ENCODE results near the gene EFNA2. TPM values are rescaled to one million over a fixed set of nuclear protein-coding genes. Genes with fewer than 3 reads are reported as not detected.

The EFNA2 gene
- not detected in 2 replicates for total RNA-seq

DNA sequence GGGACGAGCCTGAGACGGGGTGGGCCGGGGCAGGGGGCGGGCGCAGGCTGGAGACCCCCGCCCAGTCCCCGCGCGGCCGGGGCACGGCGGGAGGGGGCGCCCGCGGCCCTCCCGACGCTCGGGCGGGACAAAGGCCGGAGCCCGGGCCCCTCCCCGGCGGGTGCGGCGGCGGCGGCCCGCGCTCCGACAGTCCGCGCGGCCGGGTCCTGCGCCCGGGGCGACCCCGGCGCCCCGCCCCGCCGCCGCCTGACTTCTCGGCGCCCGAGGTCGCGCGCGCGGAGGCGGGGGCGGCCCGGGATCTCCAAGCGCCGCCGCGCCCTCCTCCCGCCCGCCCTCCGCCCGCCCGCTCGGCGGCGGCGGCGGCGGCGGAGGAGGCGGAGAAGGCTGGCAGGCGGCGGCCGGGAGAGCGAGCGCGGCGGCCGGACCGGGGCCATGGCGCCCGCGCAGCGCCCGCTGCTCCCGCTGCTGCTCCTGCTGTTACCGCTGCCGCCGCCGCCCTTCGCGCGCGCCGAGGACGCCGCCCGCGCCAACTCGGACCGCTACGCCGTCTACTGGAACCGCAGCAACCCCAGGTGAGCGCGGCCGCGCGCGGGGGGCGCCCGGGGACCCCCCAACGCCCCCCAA is at the start of gene EFNA2:
TSS of gene EFNA2 (plus strand) at position 137 of the 624 bp plus-strand sequence. CDS start at position 433, 296 bp downstream.

DNA sequence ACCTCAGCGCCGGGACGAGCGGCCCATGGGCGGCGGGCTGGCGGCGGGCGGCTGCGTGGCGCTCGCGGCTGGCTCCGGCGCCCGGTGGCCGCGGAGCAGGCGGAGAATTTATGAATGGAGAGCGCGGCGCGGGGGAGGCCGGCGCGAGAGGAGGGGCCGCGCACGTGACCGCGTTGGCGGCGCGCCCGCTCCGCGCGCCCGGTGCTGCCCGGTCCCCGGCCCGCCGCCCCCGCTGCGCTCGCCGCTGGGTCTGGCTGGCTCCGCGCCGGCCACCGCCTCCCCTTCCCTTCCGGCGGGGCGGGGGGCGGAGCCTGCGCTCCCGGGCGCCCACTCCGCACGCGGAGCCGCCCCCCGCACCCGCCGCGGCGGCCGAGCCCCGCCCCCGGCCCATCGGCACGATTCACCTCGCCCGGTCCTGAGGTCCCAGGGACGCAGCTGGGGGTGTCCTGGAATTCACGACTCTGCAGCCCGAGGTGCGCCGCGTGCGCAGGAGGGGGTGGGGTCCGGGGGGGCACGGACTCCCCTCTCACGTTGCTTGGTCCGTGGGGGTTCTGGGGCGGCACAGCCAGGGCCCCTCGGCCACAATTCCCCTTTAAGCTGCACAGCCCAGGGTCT is 47.8 kb upstream of the EFNA2 start, which contains the start of gene CBARP:
TSS of gene CBARP (minus strand) at position 252 of the 615 bp plus-strand sequence. CDS start 1,905 bp downstream, outside the sequence.

DNA sequence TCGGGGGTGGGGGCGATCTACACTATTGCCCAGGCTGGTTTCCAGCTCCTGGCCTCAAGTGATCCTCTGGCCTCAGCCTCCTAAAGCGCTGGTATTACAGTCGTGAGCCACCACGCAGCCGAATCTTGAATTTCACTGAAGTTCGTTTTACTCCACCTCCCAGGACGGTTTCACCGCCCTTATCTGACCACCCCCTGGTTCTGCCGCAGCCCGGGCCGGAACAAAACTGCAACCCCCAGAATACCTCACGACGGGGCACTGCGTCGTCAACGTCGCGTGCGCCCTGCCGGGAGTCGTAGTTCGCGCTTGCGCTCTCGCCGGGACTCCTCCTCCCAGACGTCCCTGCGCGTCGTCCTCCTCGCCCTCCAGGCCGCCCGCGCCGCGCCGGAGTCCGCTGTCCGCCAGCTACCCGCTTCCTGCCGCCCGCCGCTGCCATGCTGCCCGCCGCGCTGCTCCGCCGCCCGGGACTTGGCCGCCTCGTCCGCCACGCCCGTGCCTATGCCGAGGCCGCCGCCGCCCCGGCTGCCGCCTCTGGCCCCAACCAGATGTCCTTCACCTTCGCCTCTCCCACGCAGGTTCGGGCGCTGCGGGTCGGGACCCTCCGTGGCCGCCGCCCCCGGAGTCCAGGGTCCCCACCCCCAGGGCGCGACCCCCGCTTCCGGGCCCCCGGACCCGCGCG is 44.1 kb upstream of the EFNA2 start, which contains the start of gene ATP5F1D:
TSS of gene ATP5F1D (plus strand) at position 335 of the 679 bp plus-strand sequence. CDS start at position 435, 100 bp downstream.

DNA sequence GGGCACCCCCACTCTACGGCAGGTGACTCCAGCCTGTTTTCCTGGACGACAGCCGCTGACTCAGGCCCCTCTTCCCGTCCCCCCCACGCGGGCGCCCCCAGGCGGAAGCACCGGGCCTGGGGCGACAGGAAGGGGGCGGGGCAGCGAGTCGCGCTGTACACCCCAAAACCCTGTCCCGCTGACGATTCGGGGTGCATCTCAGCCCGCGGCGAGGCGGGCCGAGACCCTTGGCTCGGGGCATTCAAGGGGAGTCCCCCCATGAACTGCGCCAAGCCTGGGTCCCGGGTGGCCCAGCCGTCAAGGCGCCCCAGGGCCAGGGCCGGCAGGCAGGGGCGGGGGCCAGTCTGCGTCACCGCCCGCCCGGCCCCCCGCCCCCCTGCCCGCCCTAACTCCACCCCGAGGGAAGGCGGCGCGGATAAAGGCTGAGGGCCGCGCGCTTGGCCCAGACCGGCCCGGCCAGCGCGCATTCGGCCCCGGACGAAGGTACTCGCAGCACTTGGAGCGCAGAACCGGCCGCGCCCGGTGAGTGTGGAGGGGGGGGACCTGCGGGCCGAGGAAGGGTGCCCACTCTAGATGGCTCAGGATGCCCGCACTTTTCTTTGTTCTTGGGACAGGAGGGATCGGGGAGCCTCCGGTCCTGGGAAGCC is 37.4 kb upstream of the EFNA2 start, which contains the start of gene MIDN:
TSS of gene MIDN (plus strand) at position 445 of the 647 bp plus-strand sequence. CDS start 1,714 bp downstream, outside the sequence.

DNA sequence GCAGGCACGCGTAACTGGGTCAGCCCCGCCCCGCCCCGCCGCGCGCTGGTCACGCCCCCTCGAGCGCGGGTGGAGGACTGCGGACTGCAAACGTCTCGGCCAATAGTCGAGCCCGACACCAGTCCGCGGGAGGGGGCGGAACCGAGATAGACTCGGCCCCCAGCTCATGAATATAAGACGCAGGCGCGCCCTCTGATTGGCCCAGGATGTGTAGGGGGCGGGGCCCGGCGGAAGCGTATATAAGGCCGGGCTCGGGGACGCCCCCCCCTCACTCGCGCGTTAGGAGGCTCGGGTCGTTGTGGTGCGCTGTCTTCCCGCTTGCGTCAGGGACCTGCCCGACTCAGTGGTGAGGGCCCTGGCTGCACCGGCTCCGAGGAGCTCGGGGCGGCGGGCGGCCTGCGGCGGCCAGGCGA is 16.6 kb upstream of the EFNA2 start, which contains the start of gene CIRBP:
TSS of gene CIRBP (plus strand) at position 268 of the 413 bp plus-strand sequence. CDS start 1,602 bp downstream, outside the sequence.

DNA sequence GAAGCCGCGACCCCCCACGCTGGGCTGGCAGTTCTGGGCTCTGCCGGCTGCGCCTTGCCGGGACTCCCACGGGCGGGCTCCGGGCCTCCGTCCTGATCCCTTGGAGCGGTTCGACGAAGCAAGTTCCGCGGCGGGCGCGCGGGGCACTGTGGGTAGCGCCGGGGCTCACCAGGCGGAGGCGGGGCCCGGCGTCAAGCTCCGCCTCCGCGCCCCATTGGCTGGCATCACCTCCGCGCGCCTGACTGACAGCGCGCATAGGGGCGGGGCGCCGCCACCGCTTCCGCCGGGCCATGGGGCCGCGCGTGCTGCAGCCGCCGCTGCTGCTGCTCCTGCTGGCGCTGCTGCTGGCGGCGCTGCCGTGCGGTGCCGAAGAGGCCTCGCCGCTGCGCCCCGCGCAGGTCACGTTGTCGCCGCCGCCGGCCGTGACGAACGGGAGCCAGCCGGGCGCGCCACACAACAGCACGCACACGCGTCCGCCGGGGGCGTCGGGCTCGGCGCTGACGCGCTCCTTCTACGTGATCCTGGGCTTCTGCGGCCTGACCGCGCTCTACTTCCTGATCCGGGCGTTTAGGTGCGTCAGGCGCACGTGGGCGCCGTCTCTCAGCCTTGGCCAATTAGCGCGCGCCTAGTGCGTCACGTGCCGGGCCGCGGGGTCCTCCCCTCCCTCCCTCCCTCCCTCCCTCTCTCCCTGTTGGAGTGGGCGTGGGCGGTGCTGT is 10.3 kb upstream of the EFNA2 start, which contains the start of gene FAM174C:
TSS of gene FAM174C (plus strand) at position 271 of the 716 bp plus-strand sequence. CDS start at position 291, 20 bp downstream.

Other genes with a start within 250 kb of the EFNA2 start
- 5.0 and 5.9 TPM in 2 replicates for gene ABCA7, start 245.8 kb upstream of the EFNA2 start, total RNA-seq
- gene ARHGAP45, start 218.7 kb upstream of the EFNA2 start, total RNA-seq, result 1.7 and 2.0 TPM in 2 replicates
- gene POLR2E, start 190.5 kb upstream of the EFNA2 start, total RNA-seq, result 42.8 and 90.5 TPM in 2 replicates
- 187 and 281 TPM in 2 replicates for gene GPX4, start 181.9 kb upstream of the EFNA2 start, total RNA-seq
- gene SBNO2, start 111.6 kb upstream of the EFNA2 start, total RNA-seq, result 34.1 and 40.3 TPM in 2 replicates
- 82.9 and 101 TPM in 2 replicates for gene STK11, start 80.1 kb upstream of the EFNA2 start, total RNA-seq
- gene CBARP, start 47.9 kb upstream of the EFNA2 start, total RNA-seq, result 1.7 TPM in 2 replicates
- gene ATP5F1D, start 44.1 kb upstream of the EFNA2 start, total RNA-seq, result 11.8 and 29.1 TPM in 2 replicates
- 8.7 and 22.4 TPM in 2 replicates for gene MIDN, start 37.3 kb upstream of the EFNA2 start, total RNA-seq
- gene CIRBP, start 16.5 kb upstream of the EFNA2 start, total RNA-seq, result 199 and 207 TPM in 2 replicates
- 22.8 and 24.2 TPM in 2 replicates for gene FAM174C, start 10.3 kb upstream of the EFNA2 start, total RNA-seq
- gene NDUFS7, start 98.0 kb downstream of the EFNA2 start, total RNA-seq, result 47.6 and 53.3 TPM in 2 replicates
- gene GAMT, start 115.7 kb downstream of the EFNA2 start, total RNA-seq, result 35.2 and 40.1 TPM in 2 replicates
- gene DAZAP1, start 121.7 kb downstream of the EFNA2 start, total RNA-seq, result 42.3 and 80.3 TPM in 2 replicates
- gene RPS15, start 152.5 kb downstream of the EFNA2 start, total RNA-seq, result 300 and 351 TPM in 2 replicates
- 0.19 and 0.28 TPM in 2 replicates for gene APC2, start 164.2 kb downstream of the EFNA2 start, total RNA-seq
- gene C19orf25, start 193.3 kb downstream of the EFNA2 start, total RNA-seq, result 21.3 and 23.7 TPM in 2 replicates
- 0.19 and 1.4 TPM in 2 replicates for gene PCSK4, start 204.5 kb downstream of the EFNA2 start, total RNA-seq
- gene REEP6, start 205.3 kb downstream of the EFNA2 start, total RNA-seq, result 1.2 and 2.8 TPM in 2 replicates
- 1.9 and 3.4 TPM in 2 replicates for gene ADAMTSL5, start 227.1 kb downstream of the EFNA2 start, total RNA-seq
- under 0.01 TPM in 1 of 2 replicates, not detected in the other for gene PLK5, start 238.2 kb downstream of the EFNA2 start, total RNA-seq